ENCODE data around the gene PPP1R13B. TPM values are rescaled to one million over a fixed set of nuclear protein-coding genes. Genes with fewer than 3 reads are reported as not detected.

Gene PPP1R13B
- total RNA-seq, 1 experiment from 2014 or later, result 16.2 TPM

DNA sequence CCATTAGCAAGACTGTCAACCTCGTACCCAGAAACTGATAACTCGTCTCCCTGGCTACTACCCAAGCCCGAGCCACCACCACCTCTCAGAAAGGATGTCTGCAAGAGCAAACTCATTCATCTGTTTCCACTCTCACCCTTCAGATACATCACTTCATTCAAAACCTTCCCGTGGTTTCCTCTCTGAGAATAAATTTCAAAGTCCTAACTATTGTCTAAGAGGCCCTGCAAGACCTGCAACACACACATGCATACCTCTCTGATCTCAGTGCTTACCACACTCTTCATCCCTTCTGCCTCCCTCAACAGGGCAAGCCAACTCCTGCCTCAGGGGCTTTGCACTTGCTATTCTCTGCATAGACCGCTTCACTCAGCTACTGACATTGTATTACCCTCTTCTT lies 40.6 kb downstream of the PPP1R13B start:
- ChIA-PET CTCF (interaction anchor here (0.8 to 8.1 kb wide), 12 partner anchors 10 to 324 kb away, joined by 3 to 121 read pairs (median 8); no protein-coding TSS in a partner anchor), POLR2A (interaction anchor here (0.6 to 1.7 kb wide), 3 partner anchors 73 to 881 kb away, joined by 3 to 5 read pairs (median 5); no protein-coding TSS in a partner anchor)
- TF ChIP-seq CTCF (IDR thresholded peaks at IDR 0.05; ENCODE audit: unreplicated experiment), result no peak
- Mint-ChIP-seq H3K36me3 (ENCODE audit: insufficient read depth, unreplicated experiment) (no peaks in the 10 kb centered on the region), H3K4me1 (ENCODE audit: insufficient read depth, unreplicated experiment) (peaks cover 22% of the 10 kb centered on the region), H3K27ac (ENCODE audit: low read depth, unreplicated experiment) (no peak overlapping the region), H3K27me3 (ENCODE audit: insufficient read depth, unreplicated experiment) (no peaks in the 10 kb centered on the region), H3K4me3 (ENCODE audit: unreplicated experiment) (no peak overlapping the region), H3K9me3 (ENCODE audit: unreplicated experiment) (no peaks in the 10 kb centered on the region)
- no TSS peak for BruUV-seq (replicated peaks)
- DNase-seq (ENCODE audit: unreplicated experiment), result no peak
- intact Hi-C loops (cut with micrococcal nuclease), result no loop called here

- CTCF ChIA-PET, result interaction anchor here (0.7 to 8.1 kb wide), 10 partner anchors 12 to 272 kb away, joined by 3 to 121 read pairs (median 5); no protein-coding TSS in a partner anchor
- no peaks in the 10 kb centered on the region for H3K36me3 Mint-ChIP-seq (ENCODE audit: insufficient read depth, unreplicated experiment)
- H3K27ac Mint-ChIP-seq (ENCODE audit: low read depth, unreplicated experiment), result no peak overlapping the region
- peaks cover 30% of the 10 kb centered on the region for H3K4me1 Mint-ChIP-seq (ENCODE audit: insufficient read depth, unreplicated experiment)
- BruUV-seq (replicated peaks), result no TSS peak
- no peaks in the 10 kb centered on the region for H3K27me3 Mint-ChIP-seq (ENCODE audit: insufficient read depth, unreplicated experiment)
- no peak for DNase-seq (ENCODE audit: unreplicated experiment)
- no peak for TF ChIP-seq CTCF (IDR thresholded peaks at IDR 0.05; ENCODE audit: unreplicated experiment)
- H3K9me3 Mint-ChIP-seq (ENCODE audit: unreplicated experiment), result no peaks in the 10 kb centered on the region
- intact Hi-C loops (cut with micrococcal nuclease), result no loop called here
- POLR2A ChIA-PET, result interaction anchor here (1.0 to 1.6 kb wide), 3 partner anchors 62 to 178 kb away, joined by 3 to 5 read pairs (median 4); no protein-coding TSS in a partner anchor
- no peak overlapping the region for H3K4me3 Mint-ChIP-seq (ENCODE audit: unreplicated experiment)
Observed at GRCh38 chr14:103805708-103806107, 41.7 kb downstream of the PPP1R13B start.

GRCh38 chr14:103803661-103804060 lies 43.7 kb downstream of the PPP1R13B start:
- no peak for TF ChIP-seq CTCF (IDR thresholded peaks at IDR 0.05; ENCODE audit: unreplicated experiment)
- H3K4me1 Mint-ChIP-seq (ENCODE audit: insufficient read depth, unreplicated experiment), result peaks cover 30% of the 10 kb centered on the region
- H3K27me3 Mint-ChIP-seq (ENCODE audit: insufficient read depth, unreplicated experiment), result no peaks in the 10 kb centered on the region
- H3K36me3 Mint-ChIP-seq (ENCODE audit: insufficient read depth, unreplicated experiment), result no peaks in the 10 kb centered on the region
- no peaks in the 10 kb centered on the region for H3K9me3 Mint-ChIP-seq (ENCODE audit: unreplicated experiment)
- CTCF ChIA-PET, result interaction anchor here (0.6 to 8.1 kb wide), 9 partner anchors 20 to 210 kb away, joined by 3 to 121 read pairs (median 5); a partner anchor contains a TSS
- BruUV-seq (replicated peaks), result no TSS peak
- peak; percentile 60 for DNase-seq (ENCODE audit: unreplicated experiment)
- H3K27ac Mint-ChIP-seq (ENCODE audit: low read depth, unreplicated experiment), result peak overlapping the region; percentile 3
- intact Hi-C loops (cut with micrococcal nuclease), result no loop called here
- H3K4me3 Mint-ChIP-seq (ENCODE audit: unreplicated experiment), result no peak overlapping the region
- POLR2A ChIA-PET, result interaction anchor here (1.1 to 2.4 kb wide), 5 partner anchors 12 to 88 kb away, joined by 3 to 8 read pairs (median 4); partner anchors contain the start of genes XRCC3 and ZFYVE21

DNA sequence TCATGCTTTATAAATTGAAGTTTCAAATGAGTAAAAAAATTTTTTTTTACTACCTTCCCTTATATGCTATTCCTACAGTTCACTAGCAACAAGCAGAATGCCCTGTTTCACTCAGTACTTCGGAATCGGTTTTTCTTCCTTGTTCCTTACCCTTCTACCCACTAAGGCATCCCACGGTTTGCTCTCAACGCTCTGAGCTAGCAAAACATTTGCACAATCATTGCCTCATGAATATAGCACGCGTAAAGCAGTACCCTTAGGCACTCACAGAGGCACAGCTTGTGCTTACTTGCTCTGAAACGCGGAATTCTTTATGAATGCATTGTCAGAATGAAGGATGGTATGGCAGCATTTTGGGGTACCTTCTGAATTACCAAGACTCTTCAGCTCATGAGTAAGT lies 45.0 kb downstream of the PPP1R13B start:
- H3K9me3 Mint-ChIP-seq (ENCODE audit: unreplicated experiment), result no peaks in the 10 kb centered on the region
- BruUV-seq (replicated peaks), result no TSS peak
- H3K36me3 Mint-ChIP-seq (ENCODE audit: insufficient read depth, unreplicated experiment), result no peaks in the 10 kb centered on the region
- H3K4me3 Mint-ChIP-seq (ENCODE audit: unreplicated experiment), result no peak overlapping the region
- no peak for TF ChIP-seq CTCF (IDR thresholded peaks at IDR 0.05; ENCODE audit: unreplicated experiment)
- intact Hi-C loops (cut with micrococcal nuclease), result no loop called here
- CTCF ChIA-PET, result interaction anchor here (2.2 to 8.1 kb wide), 3 partner anchors 98 to 179 kb away, joined by 8 to 99 read pairs (median 17); no protein-coding TSS in a partner anchor
- H3K27me3 Mint-ChIP-seq (ENCODE audit: insufficient read depth, unreplicated experiment), result no peaks in the 10 kb centered on the region
- peaks cover 30% of the 10 kb centered on the region for H3K4me1 Mint-ChIP-seq (ENCODE audit: insufficient read depth, unreplicated experiment)
- peak overlapping the region; percentile 36 for H3K27ac Mint-ChIP-seq (ENCODE audit: low read depth, unreplicated experiment)
- peak; percentile 67 for DNase-seq (ENCODE audit: unreplicated experiment)
- POLR2A ChIA-PET, result interaction anchor here (0.7 to 2.4 kb wide), 13 partner anchors 11 to 1986 kb away, joined by 3 to 11 read pairs (median 4); partner anchors contain the start of genes PPP1R13B, XRCC3 and ZFYVE21

All from MCF 10A (cell line).